Measurements from ENCODE around the gene RPL26.
A peak's percentile ranks its signal among the peaks of the same experiment; 100 is the strongest.
"Not testable (repeated sequence)": the region's sequence is repeated elsewhere in the genome, so short reads cannot be mapped to it uniquely, and the experiment has no call there.

RPL26 gene

GRCh38 chr17:8383143-8383822 lies at the start of gene RPL26:
Gene RPL26, minus strand, starts transcription at chr17:8383193. Its CDS starts 883 bp downstream, at chr17:8382310.
- peak; percentile 100 for DNase-seq

GRCh38 chr17:8430966-8431365 lies 48.0 kb upstream of the RPL26 start:
- no peak for DNase-seq

- no peak for DNase-seq
Measured at GRCh38 chr17:8426802-8427201, 43.8 kb upstream of the RPL26 start.

- DNase-seq: no peak
Measured at GRCh38 chr17:8426094-8426720, 43.2 kb upstream of the RPL26 start.

- DNase-seq: no peak
Measured at GRCh38 chr17:8421571-8421970, 38.6 kb upstream of the RPL26 start.

DNA sequence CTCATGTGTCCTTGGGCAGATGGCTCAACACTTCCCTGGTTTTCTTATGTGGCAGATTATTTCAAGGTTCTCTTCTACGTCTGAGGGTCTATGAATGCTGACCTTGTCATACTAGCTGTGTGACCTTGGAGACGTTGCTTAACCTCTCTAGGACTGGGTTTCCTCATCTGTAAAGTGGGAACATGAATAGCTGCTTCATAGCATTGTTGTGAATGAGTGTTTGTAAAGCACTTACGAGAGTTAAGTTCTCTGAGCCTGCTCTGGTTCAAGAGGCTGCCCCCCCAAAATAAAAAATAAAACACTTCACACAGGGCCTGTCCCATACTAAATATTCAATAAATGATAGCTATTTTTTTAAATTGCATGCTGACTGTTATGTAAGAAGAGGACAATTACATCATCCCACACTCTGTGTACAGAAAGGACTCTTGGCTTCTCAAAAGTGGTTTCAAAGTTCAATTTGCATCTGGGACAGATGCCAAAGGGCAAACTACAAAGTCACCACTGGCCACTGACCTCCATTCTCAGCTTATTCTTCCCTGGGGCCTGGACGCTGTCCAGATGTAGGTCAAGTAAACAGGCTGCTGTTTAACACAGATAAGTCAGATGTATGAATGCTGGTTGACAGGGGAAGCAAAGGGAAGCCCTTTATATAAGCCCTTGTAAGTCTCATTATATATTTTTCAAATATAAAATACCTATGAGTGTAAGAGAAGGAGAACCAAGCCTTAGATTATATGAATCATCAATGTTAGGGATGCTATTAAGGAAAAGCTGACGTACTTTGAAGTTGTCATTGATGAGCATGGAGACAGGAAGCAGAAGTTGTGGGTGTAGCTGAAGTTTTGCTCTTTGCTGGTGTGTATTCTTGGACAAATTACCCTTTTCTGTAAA lies 37.3 kb upstream of the RPL26 start:
- peak; percentile 99 for DNase-seq

DNA sequence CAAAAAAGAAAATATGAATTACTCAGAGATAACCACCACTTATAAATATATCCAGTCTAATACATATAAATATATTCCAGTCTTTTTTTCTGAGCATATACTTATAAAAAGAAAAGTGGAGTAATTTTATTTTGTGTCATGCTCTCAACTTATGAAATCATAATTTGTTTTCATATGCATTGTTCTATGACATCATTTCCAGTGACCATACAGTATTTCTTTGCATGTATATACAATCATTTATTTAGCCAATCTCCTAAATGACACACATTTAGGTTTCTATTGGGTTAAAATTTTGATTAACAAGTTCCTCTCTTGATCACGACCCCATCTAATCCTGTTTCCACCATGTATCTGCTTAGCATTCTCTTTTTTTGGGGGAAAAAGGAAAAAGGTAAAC lies 36.3 kb upstream of the RPL26 start:
- DNase-seq: no peak

- no peak for DNase-seq
Measured at GRCh38 chr17:8418471-8418870, 35.5 kb upstream of the RPL26 start.

DNA sequence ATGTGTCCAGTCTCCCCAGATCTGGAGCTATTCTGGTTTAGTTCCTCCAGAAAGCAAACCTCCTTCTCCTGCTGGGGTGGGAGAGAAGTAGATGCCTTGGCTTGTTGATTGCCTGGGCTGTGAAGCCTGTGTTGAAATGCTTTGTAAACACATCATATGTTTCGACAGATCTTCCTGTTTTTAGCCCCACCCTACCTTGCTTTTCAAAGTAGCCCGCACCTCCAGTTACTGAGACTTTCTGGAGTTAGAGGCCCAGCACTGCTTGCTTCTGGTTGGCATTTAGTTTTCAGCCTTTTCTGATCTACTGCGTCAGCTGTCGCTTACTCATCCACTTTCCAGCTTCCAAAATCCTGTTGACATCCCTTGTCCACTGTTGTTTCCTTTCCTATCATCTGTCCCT lies 34.8 kb upstream of the RPL26 start:
- DNase-seq: no peak

DNA sequence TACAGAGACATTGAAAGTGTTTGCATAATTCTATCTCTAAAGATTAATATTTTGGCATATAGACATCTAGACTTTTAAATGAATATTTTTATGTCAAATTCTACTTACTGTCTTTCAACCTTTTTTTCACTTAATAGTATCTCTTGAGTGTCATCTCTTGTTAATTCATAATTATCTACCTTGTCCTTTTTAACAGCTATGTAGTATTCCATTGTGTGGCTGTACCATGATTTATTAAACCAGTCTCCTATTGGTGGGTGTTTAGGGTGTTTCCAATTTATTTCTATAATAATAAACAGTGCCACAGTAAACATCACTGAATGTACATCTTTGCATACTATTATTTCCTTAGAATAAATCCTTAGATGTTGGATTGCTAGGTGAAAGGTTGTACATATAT lies 30.9 kb upstream of the RPL26 start:
- DNase-seq: no peak

DNA sequence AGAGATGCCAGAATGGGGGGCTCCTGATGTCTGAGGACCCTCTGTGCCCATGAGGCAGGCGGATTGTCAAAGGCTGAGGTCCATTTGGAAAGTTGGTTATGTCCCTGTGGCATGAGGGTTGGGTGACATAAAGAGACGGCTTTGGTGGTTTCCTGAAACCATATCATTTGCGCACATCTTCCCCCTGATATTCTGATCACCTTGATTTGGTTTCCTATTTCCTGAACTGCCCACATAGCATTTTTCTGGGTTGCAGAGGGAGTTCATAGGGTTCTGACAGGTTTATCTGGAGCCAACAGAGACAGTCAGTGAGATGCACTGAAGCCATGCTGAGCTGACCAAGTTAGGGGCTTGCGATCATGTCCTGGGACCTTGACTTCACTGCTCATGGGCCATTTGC lies 30.3 kb upstream of the RPL26 start:
- DNase-seq: no peak

- DNase-seq: peak; percentile 90
Measured at GRCh38 chr17:8412089-8412488, 29.1 kb upstream of the RPL26 start.

- DNase-seq: no peak
Measured at GRCh38 chr17:8410883-8411238, 27.9 kb upstream of the RPL26 start.

- DNase-seq: peak; percentile 95
Measured at GRCh38 chr17:8409966-8410882, 27.2 kb upstream of the RPL26 start.

- DNase-seq: no peak
Measured at GRCh38 chr17:8408371-8408770, 25.4 kb upstream of the RPL26 start.

DNA sequence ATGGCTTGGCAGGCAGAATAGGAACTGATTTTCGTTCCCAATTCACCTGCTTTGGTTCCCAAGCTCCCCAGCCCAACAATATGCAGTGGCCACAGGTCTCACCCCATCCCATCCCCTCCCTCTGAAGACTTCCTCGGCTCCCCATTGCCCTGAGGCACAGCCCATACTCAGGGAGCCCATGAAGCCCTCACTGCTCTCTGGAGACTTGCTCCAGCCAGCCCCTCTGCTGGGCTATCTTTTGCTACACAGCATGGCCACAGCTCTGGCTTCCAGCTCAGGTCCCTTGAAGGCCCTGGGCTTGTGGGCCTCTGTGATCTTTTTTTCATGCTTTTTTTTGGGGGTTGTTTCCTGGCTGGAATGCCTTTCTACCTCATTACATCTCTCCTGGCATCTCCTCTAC lies 23.2 kb upstream of the RPL26 start:
- no peak for DNase-seq

GRCh38 chr17:8405499-8406016 lies 22.6 kb upstream of the RPL26 start:
- no peak for DNase-seq

DNA sequence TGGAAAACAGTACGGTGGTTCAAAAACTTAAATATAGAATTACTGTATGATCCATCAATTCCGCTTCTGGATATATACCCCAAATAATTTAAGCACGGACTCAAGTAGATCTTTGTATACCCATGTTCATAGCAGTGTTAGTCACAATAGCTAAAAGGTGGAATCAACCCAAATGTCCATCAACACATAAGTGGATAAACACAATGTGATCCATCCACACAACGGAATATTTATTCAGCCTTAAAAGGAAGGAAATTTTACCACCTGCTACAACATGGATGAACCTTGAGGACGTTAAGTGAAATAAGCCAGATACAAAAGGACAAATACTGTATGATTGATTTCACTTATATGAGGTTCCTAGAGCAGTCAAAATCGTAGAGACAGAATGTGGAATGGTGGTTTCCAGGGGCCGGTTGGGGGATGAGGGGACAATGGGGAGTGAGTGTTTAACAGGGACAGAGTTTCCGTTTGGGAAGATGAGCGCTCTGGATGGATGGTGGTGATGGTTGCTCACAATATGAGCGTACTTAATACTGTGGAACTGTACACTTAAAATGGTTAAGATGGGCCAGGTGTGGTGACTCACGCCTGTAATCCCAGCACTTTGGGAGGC lies 20.0 kb upstream of the RPL26 start:
- DNase-seq: no peak

- DNase-seq: no peak
Measured at GRCh38 chr17:8401107-8401506, 18.1 kb upstream of the RPL26 start.

- DNase-seq: no peak
Measured at GRCh38 chr17:8398980-8399379, 16.0 kb upstream of the RPL26 start.

GRCh38 chr17:8397636-8398035 lies 14.6 kb upstream of the RPL26 start, which contains the start of gene RNF222:
Gene RNF222, minus strand, starts transcription at chr17:8397827. Its CDS starts 4,366 bp downstream, at chr17:8393461.
- DNase-seq: no peak

DNA sequence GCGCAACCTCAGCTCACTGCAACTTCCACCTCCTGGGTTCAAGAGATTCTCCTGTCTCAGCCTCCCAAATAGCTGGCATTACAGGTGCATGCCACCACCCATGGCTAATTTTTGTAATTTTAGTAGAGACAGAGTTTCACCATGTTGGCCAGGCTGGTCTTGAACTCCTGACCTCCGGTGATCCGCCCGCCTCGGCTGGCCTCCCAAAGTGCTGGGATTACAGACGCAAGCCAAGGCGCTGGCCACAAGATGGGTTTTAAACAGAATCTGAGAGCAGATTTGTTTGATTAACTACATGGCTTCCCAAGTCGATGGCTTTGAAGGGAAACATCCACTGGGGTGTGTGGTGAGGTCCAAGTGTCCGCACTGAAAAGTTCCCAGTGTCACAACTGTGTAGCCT lies 11.5 kb upstream of the RPL26 start:
- not testable (repeated sequence) for DNase-seq
